NCI-H1930 (cell line): ENCODE measurements around the gene MYADML2.
A peak's percentile ranks its signal among the peaks of the same experiment; 100 is the strongest.

Experiments
- DNase-seq, 2 experiments: peaks; one replicate each; lab custom pipeline; 2025; lab: John Stamatoyannopoulos, UW

Gene MYADML2

GRCh38 chr17:81978524-81979298, 31.7 kb upstream of the MYADML2 start:
- DNase-seq: no peak

DNA sequence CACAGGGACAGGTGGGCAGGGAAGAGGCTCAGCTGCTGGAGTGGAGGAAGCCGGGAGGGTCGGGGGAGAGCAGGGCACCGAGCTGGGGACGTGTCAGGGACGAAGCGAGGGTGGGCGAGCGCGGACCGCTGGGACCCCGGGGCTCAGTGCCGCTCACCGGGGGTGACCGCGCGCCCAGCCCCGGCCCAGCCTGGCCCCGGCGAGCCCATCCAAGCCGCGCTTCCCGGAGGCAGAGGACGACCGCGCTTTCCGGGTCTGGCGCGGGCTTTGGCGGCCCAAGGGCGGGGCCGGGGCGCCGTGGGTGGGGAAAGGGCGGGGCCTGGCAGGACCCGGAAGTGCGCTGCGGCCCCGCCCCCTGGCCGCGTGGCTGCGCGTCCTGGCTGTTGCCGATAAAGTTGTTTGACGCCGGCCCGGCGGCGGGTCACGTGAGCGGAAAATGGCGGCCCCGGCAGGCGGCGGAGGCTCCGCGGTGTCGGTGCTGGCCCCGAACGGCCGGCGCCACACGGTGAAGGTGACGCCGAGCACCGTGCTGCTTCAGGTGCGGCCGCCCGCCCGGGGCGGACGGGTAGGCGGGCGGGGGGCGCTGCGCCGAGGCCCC, 30.3 kb upstream of the MYADML2 start, which contains the start of gene ASPSCR1:
Gene ASPSCR1, plus strand, starts transcription at position 419 of the 598 bp plus-strand sequence. Its CDS starts 18 bp downstream, at position 437.
- peak; percentile 82 to 93 for DNase-seq

- peak; percentile 17 to 23 for DNase-seq
These were observed 29.5 kb upstream of the MYADML2 start for GRCh38 chr17:81976332-81977210.

DNA sequence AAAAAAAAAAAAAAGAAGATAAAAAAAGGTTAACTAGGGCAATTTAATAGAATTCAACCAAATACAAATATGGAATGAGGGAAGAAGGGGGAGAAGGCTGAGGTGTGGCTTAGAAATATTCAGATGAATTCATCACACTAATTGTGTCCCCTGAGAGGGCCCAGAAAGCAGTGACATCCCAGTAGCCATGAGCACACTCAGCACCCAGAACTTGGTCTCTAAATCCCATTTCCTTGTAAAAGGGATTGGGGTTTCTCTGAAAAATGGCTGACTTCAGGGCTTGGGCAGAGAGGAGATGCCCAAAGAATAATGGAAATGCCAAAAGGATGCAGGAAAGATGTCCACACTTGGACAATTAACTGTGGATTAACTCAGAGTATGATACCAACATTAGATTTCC, 26.4 kb upstream of the MYADML2 start:
- no peak for DNase-seq

DNA sequence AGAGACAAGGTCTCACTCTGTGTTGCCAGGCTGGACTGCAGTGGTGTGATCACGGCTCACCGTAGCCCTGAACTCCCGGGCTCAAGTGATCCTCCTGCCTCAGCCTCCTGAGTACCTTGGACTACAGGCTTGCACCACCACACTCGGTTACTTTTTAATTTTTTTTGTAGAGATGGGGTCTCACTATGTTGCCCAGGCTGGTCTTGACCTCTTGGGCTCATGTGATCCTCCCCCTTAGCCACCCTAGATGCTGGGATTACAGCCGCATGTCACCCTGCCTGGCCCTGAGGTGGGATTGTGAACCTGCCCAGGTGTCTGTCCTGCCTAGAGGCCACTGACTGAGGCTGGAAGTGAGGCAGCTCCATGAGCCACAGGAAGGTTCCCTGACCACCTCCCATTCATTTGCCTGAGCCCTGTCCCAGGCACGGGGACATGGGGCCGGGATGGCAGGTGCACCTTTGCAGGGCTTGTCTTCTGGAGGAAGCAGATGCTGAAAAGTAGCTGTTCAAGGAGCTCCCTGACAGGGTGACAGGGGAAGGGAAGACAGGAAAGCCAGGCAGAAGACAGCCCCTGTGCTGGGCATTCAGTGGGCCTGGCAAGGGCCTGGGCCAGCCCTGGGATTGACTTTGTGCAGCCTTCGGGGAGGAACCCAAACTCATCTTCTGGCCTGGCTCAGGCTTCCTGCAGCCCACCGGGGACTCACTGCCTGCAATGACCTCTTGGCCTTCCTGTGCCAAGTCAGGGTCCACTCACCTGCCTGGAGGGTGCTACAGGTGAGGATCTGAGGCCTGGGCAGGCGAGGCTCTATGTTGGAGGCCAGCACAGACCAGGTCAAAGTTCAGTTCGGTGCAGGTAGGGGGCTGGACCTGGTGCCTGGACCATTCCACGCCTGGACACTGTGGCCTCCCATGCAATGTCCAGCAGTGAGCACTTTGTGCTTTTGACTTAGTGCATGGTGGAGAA, 22.1 kb upstream of the MYADML2 start:
- no peak for DNase-seq

DNA sequence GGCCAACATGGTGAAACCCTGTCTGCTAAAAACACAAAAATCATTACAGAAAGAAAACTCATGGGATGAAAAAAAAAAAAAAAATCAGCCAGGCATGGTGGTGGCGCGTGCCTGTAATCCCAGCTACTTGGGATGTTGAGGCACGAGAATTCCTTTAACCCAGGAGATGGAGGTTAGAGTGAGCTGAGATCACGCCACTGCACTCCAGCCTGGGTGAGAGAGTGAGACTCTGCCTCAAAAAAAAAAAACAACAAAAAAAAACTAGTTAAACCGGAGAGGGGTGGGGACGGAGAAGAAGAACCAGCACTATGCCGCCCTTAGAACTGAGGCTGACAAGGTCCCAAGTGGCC, 21.3 kb upstream of the MYADML2 start:
- no peak for DNase-seq

- DNase-seq: no peak
These were observed 20.7 kb upstream of the MYADML2 start for GRCh38 chr17:81967533-81968395.

- no peak for DNase-seq
These were observed 20.2 kb upstream of the MYADML2 start for GRCh38 chr17:81967244-81967532.

- no peak for DNase-seq
These were observed 19.6 kb upstream of the MYADML2 start for GRCh38 chr17:81966343-81967243.

GRCh38 chr17:81964081-81964849, 17.2 kb upstream of the MYADML2 start:
- no peak for DNase-seq

DNA sequence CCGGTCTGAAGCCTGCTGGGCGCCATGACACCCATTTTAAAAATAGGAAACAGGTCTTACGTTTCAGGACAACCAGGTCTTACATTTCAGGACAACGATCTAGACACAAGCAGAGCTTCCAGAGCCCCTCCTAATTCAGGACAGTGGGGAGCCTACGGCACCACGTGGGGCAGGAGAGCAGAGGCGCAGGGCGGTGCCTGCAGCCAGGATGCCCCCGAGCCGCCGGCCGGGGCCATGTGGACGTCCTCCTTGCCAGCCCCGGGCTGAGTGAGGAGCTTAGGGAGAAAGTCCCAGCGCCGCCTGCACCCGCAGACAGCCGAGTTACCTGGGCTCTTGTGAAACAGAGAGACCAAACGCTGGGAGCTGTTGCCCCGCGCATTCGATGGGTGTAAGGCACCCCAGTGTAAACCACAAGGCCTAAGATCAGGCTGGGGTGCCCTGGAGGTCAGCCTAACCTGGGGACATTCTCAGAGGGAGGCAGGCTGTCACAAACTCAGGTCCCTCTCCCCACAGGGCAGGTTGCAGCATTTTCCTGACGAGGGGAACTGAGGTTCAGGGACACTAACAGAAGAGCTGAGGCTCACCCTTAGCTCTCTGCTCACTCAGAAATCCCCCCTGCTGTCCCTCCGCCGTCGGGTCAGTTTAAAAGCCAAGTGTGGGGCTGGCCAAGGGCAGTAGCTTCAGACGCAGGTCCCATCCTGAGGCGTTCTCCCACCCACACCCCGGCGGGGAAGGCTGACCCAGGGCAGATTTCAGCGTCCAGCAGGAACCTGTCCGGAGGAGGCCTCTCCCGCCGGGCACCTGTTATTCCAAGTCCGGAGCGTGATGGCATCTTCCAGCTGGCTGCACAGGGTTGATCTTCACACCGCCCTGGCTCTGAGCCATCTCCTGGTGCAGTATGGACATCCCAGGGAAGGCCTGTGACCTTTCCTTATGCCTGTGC, 15.7 kb upstream of the MYADML2 start:
- no peak for DNase-seq

DNA sequence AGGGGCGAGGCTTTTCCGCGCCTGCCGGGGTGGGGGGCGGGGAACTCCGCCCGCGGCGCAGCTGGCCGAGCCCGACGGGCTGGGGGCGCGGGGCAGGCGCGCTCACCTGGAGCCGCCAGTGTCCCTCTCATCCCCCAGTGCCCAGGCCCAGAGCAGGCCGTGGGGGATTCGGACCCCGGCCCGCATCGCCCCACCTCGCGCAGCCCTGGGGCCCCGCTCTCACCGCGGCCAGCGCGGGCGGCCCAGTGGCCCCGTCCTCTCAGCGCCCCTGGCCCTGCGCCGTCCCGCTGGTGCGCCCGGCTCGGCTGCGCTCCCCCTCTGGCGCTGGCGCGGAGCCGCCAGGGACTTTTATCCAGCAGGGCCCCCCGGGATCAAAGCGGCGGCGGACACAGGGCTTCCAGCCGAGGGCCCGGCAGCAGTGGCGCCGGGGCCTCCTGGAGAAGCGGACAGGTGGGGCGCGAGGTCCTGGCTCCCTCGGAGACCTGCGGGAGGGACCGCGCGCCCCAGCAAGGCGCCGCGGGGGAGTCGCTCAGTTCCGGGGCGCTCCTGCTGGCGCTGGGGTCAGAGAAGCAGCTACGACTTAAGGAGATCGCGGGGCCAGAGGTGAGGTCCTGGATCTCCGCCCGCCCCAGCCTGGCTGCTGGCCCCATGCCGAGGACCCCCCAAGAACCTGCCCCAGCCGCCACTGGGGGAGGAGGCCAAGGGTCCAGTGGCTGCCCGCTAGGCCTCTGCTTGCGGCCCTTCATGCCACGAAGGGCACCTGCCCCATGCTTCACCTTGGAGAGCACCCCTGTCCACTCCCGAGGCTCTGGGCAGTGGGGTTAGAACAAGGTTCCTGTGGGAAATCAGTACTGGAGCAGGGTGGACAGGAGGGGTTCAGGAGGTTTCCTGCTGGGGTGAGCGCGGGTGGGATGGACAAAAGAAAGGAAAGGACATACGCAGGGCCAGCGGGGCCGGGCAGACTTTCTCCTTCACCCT, 14.8 kb upstream of the MYADML2 start:
- no peak for DNase-seq

DNA sequence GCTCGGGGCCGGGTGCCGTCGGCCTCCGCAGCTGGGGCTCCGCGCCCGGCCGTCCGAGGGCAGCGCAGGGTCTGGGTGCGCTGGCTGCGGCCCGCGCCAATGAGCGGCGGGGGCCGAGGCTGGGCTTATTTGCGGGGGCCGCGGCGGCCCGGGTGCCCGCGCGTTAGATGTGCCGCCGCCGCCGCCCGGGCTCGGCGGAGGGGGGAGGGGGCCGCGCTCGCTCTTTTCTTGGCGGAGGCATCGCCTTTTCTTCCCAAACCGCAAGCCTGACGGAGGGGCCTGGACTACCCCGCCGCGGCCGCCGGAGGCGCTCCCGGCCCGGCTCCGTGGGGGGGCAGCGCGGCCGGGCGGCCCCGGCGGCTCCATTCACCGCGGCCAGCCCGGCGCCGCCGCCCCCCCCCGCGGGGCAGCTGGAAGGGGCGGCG, 14.1 kb upstream of the MYADML2 start, which contains the start of gene NOTUM:
Gene NOTUM, minus strand, starts transcription at position 101 of the 425 bp plus-strand sequence. CDS start 278 bp downstream, outside the sequence.
- no peak for DNase-seq

DNA sequence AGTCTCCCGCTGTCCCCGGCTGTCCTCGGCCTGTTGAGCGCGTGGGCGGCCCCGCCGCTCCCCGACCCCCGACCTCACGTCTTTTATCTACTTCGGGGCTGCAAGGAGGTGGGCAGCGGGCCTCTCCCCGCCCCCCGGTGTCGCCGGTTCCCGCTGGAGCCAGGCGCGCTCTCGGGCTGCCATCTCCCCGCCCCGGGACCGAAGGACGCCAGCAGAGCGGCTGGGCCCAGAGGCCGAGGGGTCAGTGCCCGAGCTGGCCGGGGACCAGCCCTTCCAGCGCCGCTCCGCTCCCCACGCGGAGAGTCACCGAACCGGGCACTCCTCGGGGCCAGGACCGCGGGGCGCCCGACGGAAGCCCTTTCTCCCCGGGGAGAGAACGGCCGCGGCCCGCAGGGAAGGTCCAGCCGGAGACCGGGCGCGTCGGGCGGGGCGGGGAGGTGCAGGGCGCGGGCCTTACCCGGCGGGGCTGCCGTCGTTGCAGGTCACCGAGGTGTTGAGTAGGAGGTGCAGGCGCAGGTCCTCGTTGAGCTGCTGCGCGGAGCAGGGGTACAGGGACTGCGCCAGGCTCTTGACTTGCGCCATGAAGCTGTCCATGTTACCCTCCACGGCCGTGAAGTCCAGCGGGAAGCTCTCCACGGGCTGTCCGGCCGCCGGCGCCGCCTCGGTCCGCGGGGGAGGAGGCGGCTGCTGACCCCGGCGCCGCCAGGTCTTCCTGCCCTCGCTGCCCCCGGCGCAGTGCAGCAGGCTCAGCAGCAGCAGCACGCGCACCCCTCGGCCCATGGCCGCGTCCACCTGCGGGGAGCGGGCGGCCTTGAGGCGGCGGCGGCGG, 13.3 kb upstream of the MYADML2 start:
- no peak for DNase-seq

DNA sequence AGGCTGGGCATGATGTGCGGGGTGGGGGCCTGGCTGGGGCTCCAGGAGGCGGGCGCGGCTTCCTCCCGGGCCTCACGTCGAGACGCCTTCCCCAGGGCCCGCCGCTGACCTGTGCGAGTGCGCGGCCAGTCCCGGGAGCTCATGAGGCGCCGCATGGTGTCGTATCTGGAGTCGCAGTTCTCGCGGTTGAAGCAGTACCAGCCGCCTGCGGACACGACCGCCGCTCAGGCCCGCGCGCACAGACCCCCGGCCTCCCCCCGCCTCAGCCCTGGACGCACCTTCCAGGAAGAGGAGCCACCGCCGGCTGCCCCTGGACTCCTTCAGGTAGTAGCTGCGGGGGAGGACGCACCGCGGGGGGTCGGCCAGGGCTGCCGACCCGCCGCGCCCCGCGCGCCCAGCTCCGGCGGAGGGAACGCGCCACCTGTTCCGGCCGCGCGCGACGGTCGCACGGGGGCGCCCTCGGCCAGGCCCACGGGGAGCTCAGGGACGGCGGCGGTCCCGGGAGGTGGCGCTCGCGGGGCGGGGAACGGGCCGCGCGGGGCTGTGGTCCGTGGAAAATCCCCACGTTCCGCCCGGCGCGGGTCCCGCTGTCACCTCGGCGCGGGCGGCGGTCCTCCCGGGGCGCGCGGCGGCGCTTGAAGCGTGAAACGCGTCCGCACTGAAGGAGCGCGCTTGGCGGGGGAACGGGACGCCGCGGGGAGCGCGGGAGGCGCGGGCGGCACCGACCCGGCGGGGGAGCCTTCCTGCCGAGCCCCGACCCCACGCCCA, 12.5 kb upstream of the MYADML2 start:
- DNase-seq: peak; percentile 65 to 75
